Measurements from ENCODE around the gene CLEC2D.

DNA sequence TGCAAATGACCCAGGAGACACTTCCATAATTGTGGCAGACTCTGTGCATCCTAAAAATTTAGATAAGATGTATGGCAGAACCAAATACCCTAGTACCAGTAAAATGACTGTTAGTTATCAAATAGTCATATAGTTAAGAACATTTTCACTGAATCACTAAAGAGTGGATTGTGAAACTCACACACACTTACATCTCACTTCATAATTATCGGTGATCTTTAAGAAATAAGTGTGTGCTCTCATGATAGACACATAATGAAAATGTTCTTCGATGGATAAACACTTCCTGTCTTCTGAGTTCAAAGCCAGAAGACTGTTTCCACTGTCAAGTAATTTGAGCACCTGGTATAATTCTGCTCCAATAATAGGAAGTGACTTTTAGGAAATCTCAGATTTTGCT, 42.7 kb upstream of the CLEC2D start:
- no peak for TF ChIP-seq CTCF (IDR thresholded peaks at IDR 0.05; ENCODE audit: low read depth, low read length, poor library complexity, severe bottlenecking)
- no peak for TF ChIP-seq EZH2phosphoT487 (IDR thresholded peaks at IDR 0.05; ENCODE audit: borderline replicate concordance, low read length)

Measured in DOHH2 (cell line).